K562 (cell line): ENCODE measurements around the gene SLA2. TPM values are rescaled to one million over a fixed set of nuclear protein-coding genes. Genes with fewer than 3 reads are reported as not detected.

Source experiments
- EP400 ChIP-seq: fragments of 450-650 bp; IDR thresholded peaks from 2 replicates; pipeline ENCODE4 v1.6.1; 2017; ENCODE audit warnings: antibody characterized with exemption, mild to moderate bottlenecking, moderate library complexity
- HMGN3 ChIP-seq: IDR thresholded peaks from 2 replicates; pipeline ENCODE4 v1.6.1; 2011; ENCODE audit warnings: borderline replicate concordance, low read depth, mild to moderate bottlenecking, mixed read lengths, low read length; ENCODE audit not compliant: insufficient read length; ENCODE audit errors: extremely low read depth
- KHSRP ChIP-seq: fragments of 450-650 bp; IDR thresholded peaks from 2 replicates; pipeline ENCODE4 v1.6.1; 2017
- MBD2 ChIP-seq: sonication (generic); IDR thresholded peaks from 2 replicates; pipeline ENCODE4 v1.6.1; 2016; ENCODE audit warnings: low read depth, borderline replicate concordance
- NFYB ChIP-seq: IDR thresholded peaks from 2 replicates; pipeline ENCODE4 v1.6.1; 2011; ENCODE audit warnings: mild to moderate bottlenecking, moderate library complexity; ENCODE audit not compliant: insufficient read length; ENCODE audit errors: extremely low read depth
- NONO ChIP-seq, 2 experiments: fragments of 200-400 bp in 1 of 2; fragments of 450-650 bp in 1 of 2; formaldehyde crosslinking in 1 of 2; IDR thresholded peaks; 2 replicates each; pipeline ENCODE4 v1.6.1; 2017; ENCODE audit warnings: low read depth in 2 of 2, mild to moderate bottlenecking in 2 of 2, moderate library complexity in 2 of 2, low read length in 1 of 2
- PRPF4 ChIP-seq: fragments of 200-400 bp; formaldehyde crosslinking; IDR thresholded peaks from one replicate; pipeline ENCODE4 v1.6.1; 2017; ENCODE audit warnings: low read length, low read depth, mild to moderate bottlenecking; ENCODE audit not compliant: insufficient read depth, poor library complexity, severe bottlenecking
- WHSC1 ChIP-seq: IDR thresholded peaks from one replicate; pipeline ENCODE4 v1.6.1; 2012; ENCODE audit warnings: low read length, control low read depth, inconsistent platforms
- ZC3H4 ChIP-seq: sonication (generic); formaldehyde crosslinking; IDR thresholded peaks from 2 replicates; pipeline ENCODE4 v1.9.0; 2021; ENCODE audit warnings: missing genetic modification reagents, borderline replicate concordance
- ZEB2 ChIP-seq: fragments of 450-650 bp; IDR thresholded peaks from 2 replicates; pipeline ENCODE4 v1.6.1; 2016
- ZFP36 ChIP-seq: fragments of 150-350 bp; IDR thresholded peaks from 2 replicates; pipeline ENCODE4 v1.6.1; 2018; ENCODE audit warnings: low read length, low read depth; ENCODE audit not compliant: partially characterized antibody
- ZNF3 ChIP-seq: fragments of 250-450 bp; sonication (Bioruptor Pico); IDR thresholded peaks from 2 replicates; pipeline ENCODE4 v1.5.0; 2021; ENCODE audit warnings: mild to moderate bottlenecking, moderate library complexity
- ZNF445 ChIP-seq: fragments of 250-450 bp; sonication (Bioruptor Pico); IDR thresholded peaks from 2 replicates; pipeline ENCODE4 v1.4.0; 2020; ENCODE audit warnings: low read depth, mild to moderate bottlenecking, moderate library complexity
- ZNF785 ChIP-seq: fragments of 250-450 bp; sonication (Bioruptor Pico); IDR thresholded peaks from 2 replicates; pipeline ENCODE4 v1.4.0; 2020; ENCODE audit warnings: mild to moderate bottlenecking
- polyA plus RNA-seq, 8 experiments: library from polyadenylated mRNA; depleted of rRNA in 4 of 8; stranded (reverse) in 5 of 8; unstranded in 3 of 8; fragments of >200 nt; fragmentation: Nextera tagmentation in 2 of 8; fragmentation: Illumina TruSeq in 1 of 8; extraction: Ambion mirVana in 2 of 8; extraction: Trizol in 1 of 8; gene quantifications; 2 replicates each; pipeline versions ENCODE4 v1.2.1 to v1.2.3, GENCODE V29; 2011 to 2014; ENCODE audit warnings: inconsistent platforms in 1 of 8, missing spikeins in 1 of 8
- total RNA-seq, 7 experiments: library from RNA; depleted of rRNA in 6 of 7; stranded (reverse); fragments of >200 nt in 6 of 7; fragmentation: Illumina TruSeq in 2 of 7; extraction: Trizol in 2 of 7; gene quantifications; 2 replicates each; pipeline versions ENCODE4 v1.2.1 to v1.2.3, GENCODE V29; 2011 to 2021; ENCODE audit warnings: low replicate concordance in 1 of 7
- TF ChIP-seq, protein P1 (sequence below): fragments of 200-800 bp; sonication (Bioruptor generic); IDR thresholded peaks from 2 replicates; pipeline ENCODE4 v1.6.1; 2016; ENCODE audit warnings: missing genetic modification characterization, missing compliant biosample characterization
- TF ChIP-seq, protein P2 (sequence below): fragments of 250-450 bp; sonication (Bioruptor Pico); IDR thresholded peaks from 2 replicates; pipeline ENCODE4 v1.5.0; 2020; ENCODE audit warnings: mild to moderate bottlenecking
- TF ChIP-seq, protein P3 (sequence below): fragments of 250-450 bp; sonication (Bioruptor Pico); IDR thresholded peaks from 2 replicates; pipeline ENCODE4 v1.8.0; 2021; ENCODE audit warnings: moderate library complexity, mild to moderate bottlenecking, inconsistent platforms
- TF ChIP-seq, protein P4 (sequence below): fragments of 200-800 bp; sonication (Bioruptor generic); IDR thresholded peaks from 2 replicates; pipeline ENCODE4 v1.6.1; 2017; ENCODE audit warnings: missing genetic modification characterization, missing compliant biosample characterization

The SLA2 gene
- total and polyA plus RNA-seq, 9 of the 15 experiments (the other 6 are each of a cell fraction or from before 2014, with no cell fraction given) = 0.07 TPM; not detected in 7

DNA sequence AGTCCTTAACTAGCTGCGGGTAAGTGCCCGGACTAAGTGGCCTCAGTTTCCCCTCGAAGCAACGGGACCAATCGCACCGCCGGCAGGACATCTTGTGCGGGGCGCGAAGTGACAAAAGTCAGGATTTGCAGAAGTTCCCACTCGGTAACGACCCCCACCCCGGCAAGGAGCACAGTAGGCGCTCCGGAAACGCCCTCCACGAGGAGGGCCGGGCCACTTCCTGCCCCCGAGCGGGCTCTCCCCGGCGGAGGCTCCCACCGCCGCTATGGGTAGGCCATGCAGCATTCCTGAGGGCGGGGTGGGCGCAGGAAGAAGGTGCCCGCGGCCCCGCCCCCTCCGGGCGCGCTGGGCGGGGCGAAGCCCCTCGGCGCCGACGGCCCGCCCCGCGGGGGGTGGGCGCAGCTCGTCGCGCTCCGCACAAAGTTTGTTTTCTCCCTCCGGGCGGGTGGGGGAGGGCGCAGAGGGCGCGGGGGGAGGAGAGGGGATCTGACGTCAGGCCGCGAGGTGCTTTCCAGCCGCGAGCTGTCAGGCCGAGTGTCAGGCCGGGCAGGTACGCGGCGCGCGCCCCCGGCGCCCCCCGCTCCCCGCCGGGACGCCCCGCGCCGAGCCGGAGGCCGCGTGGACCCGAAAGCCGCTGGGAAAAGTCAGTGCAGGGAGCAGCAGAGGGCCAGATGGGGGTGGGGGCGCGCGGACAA, 72.7 kb downstream of the SLA2 start, which contains the start of gene TGIF2 (continued):
- TF ChIP-seq, protein P1, sequence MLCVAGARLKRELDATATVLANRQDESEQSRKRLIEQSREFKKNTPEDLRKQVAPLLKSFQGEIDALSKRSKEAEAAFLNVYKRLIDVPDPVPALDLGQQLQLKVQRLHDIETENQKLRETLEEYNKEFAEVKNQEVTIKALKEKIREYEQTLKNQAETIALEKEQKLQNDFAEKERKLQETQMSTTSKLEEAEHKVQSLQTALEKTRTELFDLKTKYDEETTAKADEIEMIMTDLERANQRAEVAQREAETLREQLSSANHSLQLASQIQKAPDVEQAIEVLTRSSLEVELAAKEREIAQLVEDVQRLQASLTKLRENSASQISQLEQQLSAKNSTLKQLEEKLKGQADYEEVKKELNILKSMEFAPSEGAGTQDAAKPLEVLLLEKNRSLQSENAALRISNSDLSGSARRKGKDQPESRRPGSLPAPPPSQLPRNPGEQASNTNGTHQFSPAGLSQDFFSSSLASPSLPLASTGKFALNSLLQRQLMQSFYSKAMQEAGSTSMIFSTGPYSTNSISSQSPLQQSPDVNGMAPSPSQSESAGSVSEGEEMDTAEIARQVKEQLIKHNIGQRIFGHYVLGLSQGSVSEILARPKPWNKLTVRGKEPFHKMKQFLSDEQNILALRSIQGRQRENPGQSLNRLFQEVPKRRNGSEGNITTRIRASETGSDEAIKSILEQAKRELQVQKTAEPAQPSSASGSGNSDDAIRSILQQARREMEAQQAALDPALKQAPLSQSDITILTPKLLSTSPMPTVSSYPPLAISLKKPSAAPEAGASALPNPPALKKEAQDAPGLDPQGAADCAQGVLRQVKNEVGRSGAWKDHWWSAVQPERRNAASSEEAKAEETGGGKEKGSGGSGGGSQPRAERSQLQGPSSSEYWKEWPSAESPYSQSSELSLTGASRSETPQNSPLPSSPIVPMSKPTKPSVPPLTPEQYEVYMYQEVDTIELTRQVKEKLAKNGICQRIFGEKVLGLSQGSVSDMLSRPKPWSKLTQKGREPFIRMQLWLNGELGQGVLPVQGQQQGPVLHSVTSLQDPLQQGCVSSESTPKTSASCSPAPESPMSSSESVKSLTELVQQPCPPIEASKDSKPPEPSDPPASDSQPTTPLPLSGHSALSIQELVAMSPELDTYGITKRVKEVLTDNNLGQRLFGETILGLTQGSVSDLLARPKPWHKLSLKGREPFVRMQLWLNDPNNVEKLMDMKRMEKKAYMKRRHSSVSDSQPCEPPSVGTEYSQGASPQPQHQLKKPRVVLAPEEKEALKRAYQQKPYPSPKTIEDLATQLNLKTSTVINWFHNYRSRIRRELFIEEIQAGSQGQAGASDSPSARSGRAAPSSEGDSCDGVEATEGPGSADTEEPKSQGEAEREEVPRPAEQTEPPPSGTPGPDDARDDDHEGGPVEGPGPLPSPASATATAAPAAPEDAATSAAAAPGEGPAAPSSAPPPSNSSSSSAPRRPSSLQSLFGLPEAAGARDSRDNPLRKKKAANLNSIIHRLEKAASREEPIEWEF (CRISPR knock-in tag) = peak; percentile 26; the same call in 1 of the 2 replicates
- no peak for TF ChIP-seq NFYB
- TF ChIP-seq MBD2 = no peak; the same call in 1 of the 2 replicates
- TF ChIP-seq ZFP36 = no peak
- TF ChIP-seq ZNF445 (CRISPR knock-in tag) = no peak
- TF ChIP-seq NONO (IDR thresholded peaks at IDR 0.05; ENCODE audit: low read depth in 2 of 2, low read length in 1 of 2) = peak in 1 of 2 experiments; percentile 65; a peak in 1 of 4 replicates
- no peak for TF ChIP-seq ZEB2
- TF ChIP-seq ZC3H4 (CRISPR knock-in tag) = no peak
- TF ChIP-seq, protein P2, sequence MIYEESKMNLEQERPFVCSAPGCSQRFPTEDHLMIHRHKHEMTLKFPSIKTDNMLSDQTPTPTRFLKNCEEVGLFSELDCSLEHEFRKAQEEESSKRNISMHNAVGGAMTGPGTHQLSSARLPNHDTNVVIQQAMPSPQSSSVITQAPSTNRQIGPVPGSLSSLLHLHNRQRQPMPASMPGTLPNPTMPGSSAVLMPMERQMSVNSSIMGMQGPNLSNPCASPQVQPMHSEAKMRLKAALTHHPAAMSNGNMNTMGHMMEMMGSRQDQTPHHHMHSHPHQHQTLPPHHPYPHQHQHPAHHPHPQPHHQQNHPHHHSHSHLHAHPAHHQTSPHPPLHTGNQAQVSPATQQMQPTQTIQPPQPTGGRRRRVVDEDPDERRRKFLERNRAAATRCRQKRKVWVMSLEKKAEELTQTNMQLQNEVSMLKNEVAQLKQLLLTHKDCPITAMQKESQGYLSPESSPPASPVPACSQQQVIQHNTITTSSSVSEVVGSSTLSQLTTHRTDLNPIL (CRISPR knock-in tag) = no peak
- no peak for TF ChIP-seq PRPF4
- peak; percentile 87 for TF ChIP-seq HMGN3
- peak; percentile 62 for TF ChIP-seq EP400
- TF ChIP-seq, protein P3, sequence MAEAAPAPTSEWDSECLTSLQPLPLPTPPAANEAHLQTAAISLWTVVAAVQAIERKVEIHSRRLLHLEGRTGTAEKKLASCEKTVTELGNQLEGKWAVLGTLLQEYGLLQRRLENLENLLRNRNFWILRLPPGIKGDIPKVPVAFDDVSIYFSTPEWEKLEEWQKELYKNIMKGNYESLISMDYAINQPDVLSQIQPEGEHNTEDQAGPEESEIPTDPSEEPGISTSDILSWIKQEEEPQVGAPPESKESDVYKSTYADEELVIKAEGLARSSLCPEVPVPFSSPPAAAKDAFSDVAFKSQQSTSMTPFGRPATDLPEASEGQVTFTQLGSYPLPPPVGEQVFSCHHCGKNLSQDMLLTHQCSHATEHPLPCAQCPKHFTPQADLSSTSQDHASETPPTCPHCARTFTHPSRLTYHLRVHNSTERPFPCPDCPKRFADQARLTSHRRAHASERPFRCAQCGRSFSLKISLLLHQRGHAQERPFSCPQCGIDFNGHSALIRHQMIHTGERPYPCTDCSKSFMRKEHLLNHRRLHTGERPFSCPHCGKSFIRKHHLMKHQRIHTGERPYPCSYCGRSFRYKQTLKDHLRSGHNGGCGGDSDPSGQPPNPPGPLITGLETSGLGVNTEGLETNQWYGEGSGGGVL (CRISPR knock-in tag) = no peak
- TF ChIP-seq WHSC1 = no peak
- TF ChIP-seq, protein P4, sequence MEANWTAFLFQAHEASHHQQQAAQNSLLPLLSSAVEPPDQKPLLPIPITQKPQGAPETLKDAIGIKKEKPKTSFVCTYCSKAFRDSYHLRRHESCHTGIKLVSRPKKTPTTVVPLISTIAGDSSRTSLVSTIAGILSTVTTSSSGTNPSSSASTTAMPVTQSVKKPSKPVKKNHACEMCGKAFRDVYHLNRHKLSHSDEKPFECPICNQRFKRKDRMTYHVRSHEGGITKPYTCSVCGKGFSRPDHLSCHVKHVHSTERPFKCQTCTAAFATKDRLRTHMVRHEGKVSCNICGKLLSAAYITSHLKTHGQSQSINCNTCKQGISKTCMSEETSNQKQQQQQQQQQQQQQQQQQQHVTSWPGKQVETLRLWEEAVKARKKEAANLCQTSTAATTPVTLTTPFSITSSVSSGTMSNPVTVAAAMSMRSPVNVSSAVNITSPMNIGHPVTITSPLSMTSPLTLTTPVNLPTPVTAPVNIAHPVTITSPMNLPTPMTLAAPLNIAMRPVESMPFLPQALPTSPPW (CRISPR knock-in tag) = peak; percentile 93
- TF ChIP-seq ZNF785 = no peak
- TF ChIP-seq ZNF3 (CRISPR knock-in tag) = no peak
- TF ChIP-seq KHSRP = no peak
